Activated gamma-delta T cell (primary cell): ENCODE results near the gene NEGR1.

ENCODE experiments used
- DNase-seq: peaks from one replicate; lab custom pipeline; 2025; lab: John Stamatoyannopoulos, UW

Gene NEGR1

DNA sequence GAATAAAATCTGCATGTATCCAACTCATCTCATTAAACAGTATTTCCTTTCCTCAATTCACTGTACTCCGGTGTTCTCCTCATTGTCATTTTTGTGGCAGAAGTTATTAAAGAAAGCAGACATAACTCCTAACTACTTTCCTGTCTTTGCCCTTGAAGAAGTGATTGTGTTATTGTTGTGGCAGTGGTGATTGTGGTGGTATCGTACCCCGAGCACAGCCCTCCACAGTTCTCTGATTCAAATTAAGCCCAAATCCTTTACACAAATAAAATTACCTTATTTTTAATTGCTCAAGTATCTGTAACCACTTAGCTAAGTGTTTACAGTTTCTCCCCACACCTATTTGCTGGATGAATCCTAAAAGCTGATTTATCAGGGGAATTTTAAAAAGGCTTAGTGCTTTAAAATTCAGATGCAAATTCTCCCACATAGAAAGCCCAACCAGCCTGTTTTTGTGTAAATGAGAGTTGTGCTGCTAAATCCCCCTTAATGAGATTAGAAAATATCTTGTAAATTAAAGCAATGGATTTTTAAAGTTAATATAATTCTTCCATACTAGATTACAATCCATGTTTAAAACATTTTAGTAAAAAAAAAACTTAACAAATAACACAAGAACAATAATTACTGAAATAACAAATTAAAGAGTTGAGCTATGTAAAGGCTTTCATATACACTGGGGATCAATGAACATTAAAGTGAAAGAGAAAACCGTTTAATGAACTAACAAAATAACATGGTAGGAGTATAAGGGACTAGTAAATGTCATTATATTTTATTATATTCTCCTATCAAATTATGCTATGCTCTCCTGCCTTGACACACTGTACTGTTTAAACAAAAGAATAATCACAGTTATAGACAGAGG is 259.0 kb downstream of the NEGR1 start:
- no peak for DNase-seq

DNA sequence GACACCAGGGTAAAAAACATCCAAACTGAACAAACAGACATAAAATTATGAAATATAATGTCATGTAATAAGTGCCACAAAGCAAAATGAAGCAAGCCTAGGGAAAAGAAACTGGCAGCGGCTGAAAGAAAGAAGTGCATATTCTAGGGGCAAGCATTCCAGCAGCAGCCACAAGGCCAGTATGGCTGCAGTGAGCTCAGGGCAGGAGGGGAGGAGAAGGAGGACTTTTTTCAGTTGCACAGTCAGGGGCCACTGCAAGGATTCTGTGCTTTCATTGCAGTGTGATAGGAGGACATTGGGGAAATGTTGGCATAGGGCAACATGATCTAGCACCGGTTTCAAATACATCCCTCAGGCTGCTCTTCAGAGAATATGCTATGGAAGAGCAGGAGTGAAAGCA is 263.8 kb downstream of the NEGR1 start:
- DNase-seq: no peak

DNA sequence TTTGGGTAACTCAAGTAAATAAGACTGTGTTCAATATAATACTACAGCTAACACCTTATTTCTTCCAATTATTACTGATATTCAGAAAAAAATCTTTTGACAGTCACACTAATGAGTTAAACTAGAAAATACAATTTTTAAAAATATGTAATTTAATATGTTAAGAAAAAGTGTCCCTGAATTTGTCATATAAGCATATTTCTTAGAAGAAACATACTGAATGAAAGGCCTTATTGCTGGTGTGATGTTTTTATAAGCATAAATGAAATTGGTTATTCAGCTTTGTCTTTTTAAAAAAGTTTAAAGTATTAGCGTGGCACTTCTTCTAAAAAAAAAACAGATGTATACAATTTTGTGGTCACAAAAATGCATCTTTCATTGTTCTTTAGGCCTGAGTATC is 267.3 kb downstream of the NEGR1 start:
- DNase-seq: no peak

GRCh38 chr1:72013161-72013560 is 269.2 kb downstream of the NEGR1 start:
- DNase-seq: no peak

DNA sequence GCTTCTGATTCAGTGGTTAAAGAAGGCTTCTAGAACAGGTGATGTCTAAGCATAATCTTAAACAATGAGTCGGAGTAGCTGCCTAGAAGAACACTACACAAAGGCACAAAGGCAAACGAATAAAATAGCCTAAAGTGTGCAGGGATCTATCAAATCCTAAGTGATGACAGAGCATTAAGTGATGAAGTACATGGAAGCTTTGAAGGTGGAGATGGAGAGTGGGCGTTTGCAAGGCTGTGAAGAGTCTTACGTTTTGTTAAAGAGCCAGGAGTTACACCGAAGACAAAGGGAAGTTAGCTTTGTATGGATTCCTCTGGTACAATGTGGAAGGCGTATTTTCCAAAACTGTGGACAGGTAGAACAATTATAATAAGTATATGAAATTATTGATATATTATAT is 270.6 kb downstream of the NEGR1 start:
- DNase-seq: no peak

- DNase-seq: no peak
These were observed 272.3 kb downstream of the NEGR1 start for GRCh38 chr1:72010094-72010431.

- no peak for DNase-seq
These were observed 272.9 kb downstream of the NEGR1 start for GRCh38 chr1:72009173-72010093.

- no peak for DNase-seq
These were observed 275.0 kb downstream of the NEGR1 start for GRCh38 chr1:72007312-72007711.

DNA sequence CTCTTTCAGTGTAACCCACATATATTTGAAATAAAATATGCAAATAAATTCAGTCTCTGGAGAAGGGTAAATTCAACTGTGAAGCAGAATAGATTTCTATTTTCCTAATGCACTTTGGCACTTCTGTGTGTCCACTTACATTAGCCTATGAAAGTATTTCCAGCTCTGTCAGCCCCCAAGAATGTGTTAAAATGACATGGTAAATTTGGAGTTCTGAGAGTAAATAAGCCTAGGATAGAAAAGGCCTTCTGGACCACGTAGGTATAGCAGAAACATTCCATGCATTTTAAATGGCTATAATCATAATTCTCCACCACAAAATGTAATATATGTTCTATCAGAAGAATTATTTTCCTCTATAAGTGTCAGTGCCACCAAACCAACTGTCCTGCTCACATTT is 276.2 kb downstream of the NEGR1 start:
- no peak for DNase-seq

GRCh38 chr1:72003092-72003491 is 279.2 kb downstream of the NEGR1 start:
- DNase-seq: no peak

- no peak for DNase-seq
These were observed 281.5 kb downstream of the NEGR1 start for GRCh38 chr1:72000809-72001208.

DNA sequence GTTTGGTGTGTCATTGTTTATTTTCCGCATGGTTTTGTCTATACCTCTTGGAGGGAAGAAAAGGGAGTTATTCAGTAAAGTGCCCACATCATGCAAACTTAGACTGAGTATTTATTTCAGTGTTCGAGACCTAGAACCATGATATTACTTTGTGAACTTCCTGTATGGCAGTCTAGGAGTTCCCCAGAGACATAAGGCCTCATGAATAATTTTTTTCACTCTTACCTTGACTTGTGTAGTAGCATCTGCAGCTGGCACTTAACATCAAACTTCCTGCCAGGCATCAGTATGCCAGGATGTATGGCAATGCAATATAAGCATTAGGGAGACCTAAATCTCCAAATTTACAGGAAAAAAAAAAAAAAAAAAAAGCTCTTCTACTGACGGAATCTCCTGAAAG is 287.7 kb downstream of the NEGR1 start:
- no peak for DNase-seq

DNA sequence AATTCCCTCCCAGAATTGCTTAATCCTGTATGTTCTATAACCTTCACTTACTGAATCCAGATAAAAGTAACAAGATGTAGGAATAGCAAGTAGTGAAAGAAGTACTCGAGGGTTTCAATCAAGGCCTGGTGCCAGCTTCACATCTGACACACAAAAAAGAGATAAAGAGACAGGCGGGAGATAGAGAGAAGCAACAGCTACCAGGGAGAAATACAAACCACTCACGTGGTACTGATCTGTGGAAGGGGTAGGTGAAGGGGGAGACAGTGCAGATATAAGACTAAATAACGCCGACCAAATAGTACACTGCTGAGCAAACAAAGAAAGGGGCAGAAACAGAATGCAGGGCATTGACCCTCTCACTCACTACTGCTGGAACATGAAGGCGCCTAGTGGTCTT is 295.2 kb downstream of the NEGR1 start:
- DNase-seq: no peak

- DNase-seq: no peak
These were observed 296.2 kb downstream of the NEGR1 start for GRCh38 chr1:71986160-71986559.

- no peak for DNase-seq
These were observed 301.8 kb downstream of the NEGR1 start for GRCh38 chr1:71980556-71980955.

GRCh38 chr1:71979882-71980281 is 302.5 kb downstream of the NEGR1 start:
- no peak for DNase-seq

- no peak for DNase-seq
These were observed 314.7 kb downstream of the NEGR1 start for GRCh38 chr1:71967670-71968069.

DNA sequence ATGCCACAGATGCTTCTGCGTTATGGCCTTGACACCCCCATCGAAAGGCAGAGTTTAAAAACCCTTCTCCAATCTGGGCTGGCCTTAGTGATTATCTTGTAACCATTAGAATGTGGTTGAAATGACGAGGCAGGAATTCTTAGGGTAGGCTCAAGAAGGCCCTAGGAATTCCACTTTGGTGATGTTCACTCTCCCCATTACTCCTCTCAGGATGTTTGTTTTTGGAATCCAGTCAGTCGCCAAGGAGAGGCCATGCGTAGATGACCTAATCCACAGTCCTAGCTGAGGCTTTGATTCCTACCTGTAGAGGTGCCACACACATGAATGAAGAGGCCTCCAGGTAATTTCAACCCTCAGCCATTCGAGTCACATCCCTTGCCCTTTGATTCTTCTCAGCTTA is 318.2 kb downstream of the NEGR1 start:
- DNase-seq: no peak

GRCh38 chr1:71956613-71957285 is 325.6 kb downstream of the NEGR1 start:
- no peak for DNase-seq

- DNase-seq: no peak
These were observed 331.8 kb downstream of the NEGR1 start for GRCh38 chr1:71950579-71950978.

DNA sequence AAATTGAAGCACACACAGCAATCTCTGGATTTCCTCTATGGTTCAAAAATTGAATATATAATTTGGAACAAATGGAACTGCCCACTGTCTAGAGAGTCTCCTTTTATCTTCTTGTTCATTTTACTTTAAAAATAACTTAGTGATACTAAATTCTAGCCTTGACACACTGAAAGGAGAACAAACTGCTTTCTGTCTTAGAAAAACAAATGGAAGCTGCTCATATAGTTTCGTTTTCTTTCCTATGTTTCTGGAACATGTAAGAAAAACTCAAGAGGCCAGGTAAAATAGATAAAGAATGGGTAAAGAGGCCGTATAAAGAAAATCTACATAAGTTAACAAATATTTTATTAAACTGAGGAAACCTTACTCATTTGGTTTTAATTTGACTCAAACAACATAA is 332.7 kb downstream of the NEGR1 start:
- no peak for DNase-seq

- no peak for DNase-seq
These were observed 333.8 kb downstream of the NEGR1 start for GRCh38 chr1:71948561-71948960.

- no peak for DNase-seq
These were observed 338.3 kb downstream of the NEGR1 start for GRCh38 chr1:71944006-71944405.
